GM12875 (cell line): ENCODE data around the gene DCAF12.
"Not testable (repeated sequence)": the region's sequence is repeated elsewhere in the genome, so short reads cannot be mapped to it uniquely, and the experiment has no call there.

Experiments used
- H3K4me3 ChIP-seq: one replicate; pipeline ENCODE4 v1.5.1; 2011; ENCODE audit warnings: low read depth, low read length, control low read depth
- CTCF ChIP-seq: IDR thresholded peaks from 2 replicates; pipeline ENCODE4 v1.5.1; 2011; ENCODE audit warnings: low read depth, mild to moderate bottlenecking, control low read depth, inconsistent platforms, low read length, moderate library complexity, borderline replicate concordance; ENCODE audit not compliant: insufficient read depth

Gene DCAF12

DNA sequence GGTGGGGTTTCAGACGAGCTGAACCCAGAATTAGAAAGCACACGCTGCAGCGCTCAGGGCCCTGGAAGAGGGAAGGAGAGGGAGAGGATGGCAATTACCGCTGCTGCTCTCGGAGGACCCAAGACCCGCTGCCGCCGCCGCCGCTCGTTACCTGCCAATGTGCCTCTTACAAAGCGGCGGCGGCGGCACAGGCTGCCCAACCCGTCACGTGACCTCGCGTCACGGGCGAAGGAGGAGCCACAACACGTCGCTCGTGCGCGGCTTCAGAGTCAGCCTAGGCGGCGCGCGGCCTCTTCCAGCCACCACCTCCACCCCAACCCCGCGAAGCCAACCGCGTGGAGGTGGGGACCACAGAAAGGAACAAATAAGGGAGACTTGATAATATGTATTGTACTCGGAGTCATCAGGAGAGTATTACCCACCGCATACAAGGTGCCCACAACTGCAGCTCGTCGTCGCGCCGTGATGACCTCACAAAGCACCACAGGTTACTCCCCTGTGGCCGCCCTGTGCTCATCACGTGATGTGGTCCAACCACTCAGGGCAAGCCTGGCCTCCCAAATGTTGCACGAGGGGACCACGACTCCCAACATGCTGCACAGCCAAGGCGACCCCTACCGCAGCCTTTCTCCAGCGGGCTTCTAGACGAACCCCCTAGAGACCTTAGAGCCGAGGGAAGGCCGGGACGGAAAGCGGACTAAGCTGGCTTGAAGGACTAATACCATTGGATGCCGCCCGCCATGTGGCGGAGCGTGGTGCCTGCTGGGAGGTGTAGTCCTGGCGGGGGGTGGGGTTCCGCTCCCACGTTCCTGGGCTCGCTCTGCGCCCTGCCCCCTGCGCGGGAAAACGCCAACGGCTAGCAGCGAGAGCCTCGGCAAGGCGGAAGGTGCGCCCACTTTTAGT is 77.5 kb downstream of the DCAF12 start, which contains the start of gene UBAP2:
Gene UBAP2 (minus strand): TSS at position 161 of the 903 bp plus-strand sequence. CDS start 31,739 bp downstream, outside the sequence.
- peak within 1 kb of the TSS; percentile 99 for H3K4me3 ChIP-seq
- no peak for TF ChIP-seq CTCF

DNA sequence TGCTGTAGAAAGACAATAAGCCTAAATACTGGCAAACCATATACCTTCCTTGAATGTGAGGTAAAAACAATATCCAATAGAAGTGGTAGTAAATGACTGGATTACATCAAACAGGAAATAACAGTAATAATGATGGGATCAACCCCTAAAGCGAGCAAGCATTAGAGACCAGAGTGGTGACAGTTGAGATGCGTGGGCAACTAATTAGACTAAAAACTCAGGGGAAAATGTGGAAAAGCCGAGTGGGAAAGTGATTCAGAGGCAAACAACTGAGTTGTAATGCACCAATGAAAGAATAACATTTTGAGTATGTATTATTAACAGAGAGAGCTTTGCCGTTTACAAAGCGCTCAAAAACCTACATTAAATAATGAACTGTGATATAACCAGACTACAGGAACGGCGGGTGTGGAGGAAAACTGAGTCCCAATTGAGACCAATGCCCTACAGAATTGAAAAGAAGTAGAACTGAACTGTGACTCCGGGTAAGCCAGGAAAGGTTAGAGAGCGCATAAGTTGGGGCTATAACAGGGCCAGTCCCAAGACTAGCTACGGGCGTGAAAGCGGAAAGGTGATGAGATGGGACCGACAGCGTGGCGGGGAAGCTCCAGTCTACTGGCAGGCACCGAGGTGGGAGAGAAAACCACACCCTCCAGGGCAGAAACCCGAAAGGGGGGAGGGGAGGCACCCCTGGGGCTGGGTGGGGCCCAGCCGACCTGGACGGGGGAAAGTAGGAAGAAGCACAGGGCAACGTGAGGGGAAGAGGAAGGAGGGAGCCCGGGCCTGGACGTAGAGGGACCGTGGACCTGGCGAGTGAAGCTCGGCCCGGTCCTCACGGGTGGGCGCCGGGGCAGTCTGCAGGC is 78.4 kb downstream of the DCAF12 start:
- peak overlapping the region; percentile 99 for H3K4me3 ChIP-seq
- TF ChIP-seq CTCF, result no peak

- no peak for TF ChIP-seq CTCF
- peak overlapping the region; percentile 99 for H3K4me3 ChIP-seq
Observed at GRCh38 chr9:34046784-34047379, 79.6 kb downstream of the DCAF12 start.

- H3K4me3 ChIP-seq, result no peak overlapping the region
- TF ChIP-seq CTCF, result no peak
Observed at GRCh38 chr9:34045903-34046302, 80.6 kb downstream of the DCAF12 start.

DNA sequence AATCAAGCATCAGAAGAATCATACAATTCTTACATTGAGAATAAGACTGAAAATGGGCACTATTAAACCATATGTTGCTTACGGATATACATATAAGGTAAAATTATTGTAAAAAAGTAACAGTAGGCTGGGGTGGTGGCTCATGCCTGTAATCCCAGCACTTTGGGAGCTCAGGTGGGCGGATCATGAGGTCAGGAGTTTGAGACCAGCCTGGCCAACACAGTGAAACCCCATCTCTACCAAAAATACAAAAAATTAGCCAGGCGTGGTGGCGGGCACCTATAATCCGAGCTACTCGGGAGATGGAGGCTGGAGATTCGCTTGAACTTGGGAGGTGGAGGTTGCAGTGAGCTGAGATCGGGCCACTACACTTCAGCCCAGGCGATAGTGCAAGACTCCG is 84.4 kb downstream of the DCAF12 start:
- H3K4me3 ChIP-seq, result not testable (repeated sequence)

GRCh38 chr9:34038851-34039250 is 87.6 kb downstream of the DCAF12 start:
- H3K4me3 ChIP-seq, result not testable (repeated sequence)

- no peak overlapping the region for H3K4me3 ChIP-seq
- TF ChIP-seq CTCF, result no peak
Observed at GRCh38 chr9:34037626-34038025, 88.9 kb downstream of the DCAF12 start.
